HG02981 (cell line): ENCODE measurements around the gene CPT1C.

ENCODE experiments used
- ATAC-seq: cut with Tn5 transposase; IDR thresholded peaks from one replicate; pipeline ENCODE4 v1.9.1; 2021; ENCODE audit warnings: mild to moderate bottlenecking, moderate library complexity; ENCODE audit not compliant: unreplicated experiment

Gene CPT1C

DNA sequence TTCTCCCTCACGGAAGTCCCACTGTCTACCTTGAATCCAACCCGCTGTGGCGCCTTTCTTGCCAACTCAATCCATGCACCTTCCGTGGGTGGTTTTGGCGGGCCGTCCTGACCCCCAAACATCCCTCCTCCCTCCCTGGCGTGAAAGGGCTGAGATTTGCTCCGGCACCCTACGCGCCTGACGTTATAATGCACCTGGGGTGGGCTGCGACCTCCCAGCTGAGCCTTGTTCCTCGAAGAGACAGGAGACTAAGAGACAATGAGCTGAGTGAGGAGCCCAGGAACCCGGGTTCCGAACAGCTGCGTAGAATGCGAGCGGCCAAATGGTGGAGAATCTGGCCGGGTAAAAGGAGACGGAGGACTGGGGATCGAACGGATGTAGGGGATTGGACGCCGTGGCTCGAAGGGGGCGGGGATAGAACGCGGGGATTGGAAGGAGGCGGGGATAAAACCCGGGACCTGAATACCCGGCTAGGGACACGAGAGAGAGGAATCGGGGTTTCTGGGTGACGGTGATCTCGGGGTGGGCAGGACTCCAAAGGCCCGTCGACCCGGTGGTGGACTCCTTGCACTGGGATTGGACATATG, at the start of gene CPT1C:
Gene CPT1C (plus strand): TSS at position 461 of the 587 bp plus-strand sequence. CDS start 1,137 bp downstream, outside the sequence.
- ATAC-seq: no peak

DNA sequence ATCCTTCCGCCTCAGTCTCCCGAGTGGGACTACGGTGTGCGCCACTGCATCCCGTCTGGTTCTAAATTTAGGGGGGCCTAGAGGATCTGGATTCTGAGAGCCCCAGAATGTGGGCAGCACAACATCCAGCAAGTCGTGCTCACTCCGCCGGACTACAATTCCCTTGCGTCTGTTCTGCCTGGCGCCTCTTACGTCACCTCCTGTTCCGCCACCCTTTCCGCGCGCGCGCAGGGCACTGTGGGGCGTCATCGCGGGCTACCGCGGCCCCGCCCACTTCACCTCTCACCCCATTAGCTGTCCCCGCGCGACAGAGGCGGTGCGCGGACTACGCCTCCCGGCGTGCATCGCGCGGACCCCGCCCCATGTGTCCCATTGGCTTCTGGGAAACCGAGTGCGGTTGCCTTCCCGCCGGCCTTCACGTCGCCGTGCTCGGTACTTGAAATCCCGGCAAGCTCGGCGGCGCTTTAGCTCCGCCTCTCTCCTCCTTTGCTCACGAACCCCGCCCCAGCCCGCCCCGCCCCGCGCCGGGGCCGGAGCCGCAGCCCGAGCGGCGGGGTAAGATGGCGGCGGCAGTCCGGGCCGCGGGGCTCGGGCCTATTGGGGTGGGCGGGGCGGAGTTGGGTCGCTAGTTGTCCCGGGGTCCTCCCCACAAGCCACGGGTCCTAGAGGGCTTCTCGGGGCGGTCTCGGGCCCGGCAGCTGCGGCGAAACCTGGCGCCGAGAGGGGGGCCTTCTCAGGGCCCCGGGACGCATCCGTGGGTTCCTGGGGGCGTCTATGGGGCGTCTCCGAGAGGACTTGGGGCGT, 49.0 kb upstream of the CPT1C start, which contains the start of gene SCAF1:
Gene SCAF1 (plus strand): TSS at position 522 of the 804 bp plus-strand sequence. CDS start 2,818 bp downstream, outside the sequence.
- peak; percentile 48 for ATAC-seq

DNA sequence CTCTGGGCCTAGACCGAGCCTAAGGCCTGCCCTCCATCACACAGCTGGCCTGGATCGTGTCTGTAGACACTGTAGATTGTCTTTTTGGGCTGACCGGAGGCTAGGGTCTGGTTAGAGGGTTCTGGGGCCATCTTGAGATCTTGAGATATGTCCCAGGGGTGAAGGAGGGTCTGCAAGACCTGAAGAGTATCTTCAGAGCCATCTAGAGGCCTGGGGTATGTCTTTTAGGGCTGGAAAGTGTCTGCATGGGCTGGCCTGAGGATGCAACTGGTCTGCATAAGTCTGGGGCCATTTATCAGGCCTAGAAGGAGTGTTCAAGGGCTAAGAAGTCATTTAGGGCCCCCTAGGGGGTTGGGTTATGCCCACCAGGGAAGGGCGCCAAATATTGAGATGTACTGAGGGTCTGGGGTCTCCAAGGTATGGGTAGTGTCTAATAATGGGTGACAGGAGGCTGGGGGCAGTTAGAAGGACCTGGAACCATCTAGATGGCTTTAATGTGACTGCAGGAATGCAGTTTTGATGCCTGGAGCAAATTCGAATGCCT, 48.4 kb upstream of the CPT1C start:
- ATAC-seq: no peak

DNA sequence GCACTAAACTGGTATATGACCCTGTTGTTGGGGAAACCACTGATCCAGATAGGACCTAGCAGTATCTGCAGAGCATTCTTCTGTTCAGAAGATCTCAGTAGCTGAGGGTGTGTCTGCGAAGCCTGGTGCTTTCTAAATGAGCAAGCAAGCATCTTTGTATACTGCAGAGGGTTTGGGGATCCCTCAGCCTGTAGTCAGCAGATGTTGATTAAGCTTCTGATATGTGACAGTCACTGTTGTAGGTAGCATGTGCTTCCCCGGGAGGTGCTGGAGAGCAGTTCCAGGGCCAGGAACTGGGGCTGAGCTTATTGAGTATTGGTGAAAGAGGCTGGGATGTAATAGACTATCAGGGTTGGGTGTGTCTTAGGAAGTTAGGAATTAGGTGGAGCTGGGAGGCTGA, 47.5 kb upstream of the CPT1C start:
- ATAC-seq: no peak

DNA sequence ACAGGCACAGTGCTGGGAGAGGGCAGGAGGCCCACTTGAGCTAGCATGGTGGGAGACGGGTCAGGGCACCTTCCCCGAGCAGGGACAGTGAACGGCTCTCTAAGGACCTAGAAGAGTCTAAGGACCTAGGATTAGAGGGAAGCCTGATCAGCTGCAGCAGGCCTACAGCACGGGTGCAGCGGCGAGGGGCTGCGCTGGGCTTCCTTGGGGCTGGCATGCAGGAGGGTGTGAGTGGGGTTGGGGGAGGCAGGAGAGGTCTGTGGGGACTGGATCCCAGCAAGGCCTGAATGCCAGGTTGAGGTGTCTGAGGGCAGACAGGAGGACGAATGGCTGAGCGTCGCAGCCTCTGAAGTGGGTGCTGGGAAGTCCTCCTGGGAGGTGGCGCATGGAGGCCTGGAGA, 45.3 kb upstream of the CPT1C start:
- ATAC-seq: no peak

DNA sequence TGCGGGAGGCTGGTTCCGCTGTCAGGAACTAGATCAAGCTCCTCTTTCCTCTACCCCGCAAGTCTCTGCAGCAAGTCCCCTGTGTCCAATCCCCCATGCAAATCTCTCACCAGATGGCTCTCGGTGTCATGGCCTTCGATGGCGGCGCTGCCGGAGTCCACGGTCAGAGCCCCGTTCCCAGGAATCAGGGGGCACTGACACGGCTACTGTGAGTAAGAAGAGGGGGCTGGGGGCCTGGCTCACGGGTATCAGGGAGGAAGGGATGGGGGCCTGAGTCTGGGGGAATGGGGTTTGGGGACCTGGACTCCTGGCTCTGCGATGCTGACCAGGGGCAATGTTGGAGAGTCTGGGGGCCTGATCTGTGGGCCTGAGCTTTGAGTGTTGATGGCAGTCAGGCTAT, 44.9 kb upstream of the CPT1C start:
- no peak for ATAC-seq

DNA sequence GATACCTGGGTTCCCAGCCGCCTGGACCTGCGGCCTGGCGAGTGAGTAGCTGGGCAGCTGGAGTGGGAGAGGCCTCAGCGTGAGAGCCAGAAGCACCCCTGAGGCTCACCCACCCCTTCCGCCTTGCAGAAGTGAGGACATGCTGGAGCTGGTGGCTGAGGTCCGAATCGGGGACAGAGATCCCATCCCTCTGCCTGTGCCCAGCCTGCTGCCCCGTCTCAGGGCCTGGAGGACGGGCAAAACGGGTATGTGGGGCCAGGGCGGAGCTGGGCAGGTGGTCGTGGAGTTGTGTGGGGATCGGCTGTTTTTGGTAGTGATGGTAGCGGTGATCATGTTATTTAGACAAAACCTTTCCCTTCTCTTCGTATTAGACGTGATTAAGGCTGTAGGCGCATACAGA, 44.3 kb upstream of the CPT1C start:
- ATAC-seq: no peak

DNA sequence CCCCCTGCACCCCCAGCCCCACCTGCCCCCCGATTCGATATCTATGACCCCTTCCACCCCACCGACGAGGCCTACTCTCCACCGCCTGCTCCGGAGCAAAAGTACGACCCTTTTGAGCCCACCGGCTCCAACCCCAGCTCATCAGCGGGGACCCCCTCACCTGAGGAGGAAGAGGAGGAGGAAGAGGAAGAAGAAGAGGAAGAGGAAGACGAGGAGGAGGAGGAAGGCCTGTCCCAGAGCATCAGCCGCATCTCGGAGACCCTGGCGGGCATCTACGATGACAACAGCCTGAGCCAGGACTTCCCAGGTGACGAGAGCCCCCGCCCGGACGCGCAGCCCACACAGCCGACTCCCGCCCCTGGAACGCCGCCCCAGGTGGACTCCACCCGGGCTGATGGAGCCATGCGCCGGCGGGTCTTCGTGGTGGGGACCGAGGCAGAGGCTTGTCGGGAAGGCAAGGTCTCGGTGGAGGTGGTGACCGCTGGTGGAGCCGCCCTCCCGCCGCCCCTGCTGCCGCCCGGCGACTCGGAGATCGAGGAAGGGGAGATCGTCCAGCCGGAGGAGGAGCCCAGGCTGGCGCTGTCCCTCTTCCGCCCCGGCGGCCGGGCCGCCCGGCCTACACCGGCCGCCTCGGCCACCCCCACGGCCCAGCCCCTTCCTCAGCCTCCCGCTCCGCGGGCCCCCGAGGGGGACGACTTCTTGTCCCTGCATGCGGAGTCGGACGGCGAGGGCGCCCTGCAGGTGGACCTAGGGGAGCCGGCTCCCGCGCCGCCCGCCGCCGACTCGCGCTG, 39.7 kb upstream of the CPT1C start:
- no peak for ATAC-seq

DNA sequence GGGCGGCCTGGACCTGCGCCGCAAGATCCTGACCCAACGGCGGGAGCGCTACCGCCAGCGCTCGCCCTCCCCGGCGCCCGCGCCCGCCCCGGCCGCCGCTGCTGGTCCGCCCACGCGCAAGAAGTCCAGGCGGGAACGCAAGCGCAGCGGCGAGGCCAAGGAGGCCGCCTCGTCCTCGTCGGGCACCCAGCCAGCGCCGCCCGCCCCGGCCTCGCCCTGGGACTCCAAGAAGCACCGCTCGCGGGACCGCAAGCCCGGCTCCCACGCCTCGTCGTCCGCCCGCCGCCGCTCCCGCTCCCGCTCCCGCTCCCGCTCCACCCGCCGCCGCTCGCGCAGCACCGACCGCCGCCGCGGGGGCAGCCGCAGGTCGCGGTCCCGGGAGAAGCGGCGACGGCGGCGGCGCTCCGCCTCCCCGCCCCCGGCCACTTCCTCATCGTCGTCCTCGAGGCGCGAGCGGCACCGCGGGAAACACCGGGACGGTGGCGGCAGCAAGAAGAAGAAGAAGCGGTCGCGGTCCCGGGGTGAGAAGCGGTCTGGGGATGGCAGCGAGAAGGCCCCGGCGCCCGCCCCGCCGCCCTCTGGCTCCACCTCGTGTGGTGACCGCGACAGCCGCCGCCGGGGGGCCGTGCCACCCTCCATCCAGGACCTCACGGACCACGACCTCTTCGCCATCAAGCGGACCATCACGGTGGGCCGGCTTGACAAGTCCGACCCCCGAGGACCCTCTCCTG, 38.9 kb upstream of the CPT1C start:
- no peak for ATAC-seq

DNA sequence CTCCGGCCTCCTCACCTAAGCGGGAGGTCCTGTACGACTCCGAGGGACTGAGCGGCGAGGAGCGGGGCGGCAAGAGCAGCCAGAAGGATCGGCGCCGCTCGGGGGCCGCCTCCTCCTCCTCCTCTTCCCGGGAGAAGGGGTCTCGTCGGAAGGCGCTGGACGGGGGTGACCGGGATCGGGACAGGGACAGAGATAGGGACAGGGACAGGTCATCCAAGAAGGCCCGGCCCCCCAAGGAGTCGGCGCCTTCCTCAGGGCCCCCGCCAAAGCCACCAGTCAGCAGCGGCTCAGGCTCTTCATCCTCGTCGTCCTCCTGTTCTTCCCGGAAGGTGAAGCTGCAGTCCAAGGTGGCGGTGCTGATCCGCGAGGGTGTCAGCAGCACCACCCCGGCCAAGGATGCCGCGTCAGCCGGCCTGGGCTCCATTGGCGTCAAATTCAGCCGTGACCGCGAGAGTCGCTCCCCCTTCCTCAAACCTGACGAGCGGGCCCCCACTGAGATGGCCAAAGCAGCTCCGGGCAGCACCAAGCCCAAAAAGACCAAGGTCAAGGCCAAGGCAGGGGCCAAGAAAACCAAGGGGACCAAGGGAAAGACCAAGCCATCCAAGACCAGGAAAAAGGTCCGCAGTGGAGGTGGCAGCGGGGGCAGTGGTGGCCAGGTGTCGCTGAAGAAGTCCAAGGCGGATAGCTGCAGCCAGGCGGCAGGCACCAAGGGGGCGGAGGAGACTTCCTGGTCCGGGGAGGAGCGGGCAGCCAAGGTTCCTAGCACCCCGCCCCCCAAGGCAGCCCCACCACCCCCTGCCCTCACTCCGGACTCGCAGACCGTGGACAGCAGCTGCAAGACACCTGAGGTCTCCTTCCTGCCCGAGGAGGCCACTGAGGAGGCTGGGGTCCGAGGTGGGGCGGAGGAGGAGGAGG, 38.1 kb upstream of the CPT1C start:
- ATAC-seq: no peak

DNA sequence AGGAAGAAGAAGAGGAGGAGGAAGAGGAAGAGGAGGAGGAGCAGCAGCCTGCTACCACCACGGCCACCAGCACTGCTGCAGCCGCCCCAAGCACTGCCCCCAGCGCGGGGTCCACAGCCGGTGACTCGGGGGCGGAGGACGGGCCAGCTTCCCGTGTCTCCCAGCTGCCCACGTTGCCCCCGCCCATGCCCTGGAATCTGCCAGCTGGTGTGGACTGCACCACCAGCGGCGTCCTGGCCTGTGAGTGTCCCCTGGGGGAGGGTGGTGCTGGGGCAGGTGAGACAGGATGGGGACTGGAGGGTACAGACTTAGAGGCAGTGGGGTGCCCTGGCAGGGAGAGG, 37.5 kb upstream of the CPT1C start:
- no peak for ATAC-seq

DNA sequence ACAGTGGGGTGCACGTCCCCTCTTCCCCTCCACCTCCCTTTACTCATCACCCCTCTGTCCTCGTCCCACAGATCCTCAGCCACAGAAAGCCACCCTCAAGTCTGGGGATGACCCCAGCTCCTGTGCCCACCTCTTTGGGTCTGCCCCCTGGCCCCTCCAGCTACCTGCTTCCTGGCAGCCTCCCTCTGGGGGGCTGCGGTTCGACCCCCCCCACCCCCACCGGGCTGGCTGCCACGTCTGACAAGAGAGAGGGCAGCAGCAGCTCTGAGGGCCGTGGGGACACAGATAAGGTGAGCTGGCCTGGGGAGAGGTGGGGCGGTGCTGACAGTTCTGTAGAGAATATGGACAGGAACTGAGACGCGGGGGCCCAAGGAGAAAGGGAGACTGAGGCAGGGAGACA, 36.3 kb upstream of the CPT1C start:
- no peak for ATAC-seq

DNA sequence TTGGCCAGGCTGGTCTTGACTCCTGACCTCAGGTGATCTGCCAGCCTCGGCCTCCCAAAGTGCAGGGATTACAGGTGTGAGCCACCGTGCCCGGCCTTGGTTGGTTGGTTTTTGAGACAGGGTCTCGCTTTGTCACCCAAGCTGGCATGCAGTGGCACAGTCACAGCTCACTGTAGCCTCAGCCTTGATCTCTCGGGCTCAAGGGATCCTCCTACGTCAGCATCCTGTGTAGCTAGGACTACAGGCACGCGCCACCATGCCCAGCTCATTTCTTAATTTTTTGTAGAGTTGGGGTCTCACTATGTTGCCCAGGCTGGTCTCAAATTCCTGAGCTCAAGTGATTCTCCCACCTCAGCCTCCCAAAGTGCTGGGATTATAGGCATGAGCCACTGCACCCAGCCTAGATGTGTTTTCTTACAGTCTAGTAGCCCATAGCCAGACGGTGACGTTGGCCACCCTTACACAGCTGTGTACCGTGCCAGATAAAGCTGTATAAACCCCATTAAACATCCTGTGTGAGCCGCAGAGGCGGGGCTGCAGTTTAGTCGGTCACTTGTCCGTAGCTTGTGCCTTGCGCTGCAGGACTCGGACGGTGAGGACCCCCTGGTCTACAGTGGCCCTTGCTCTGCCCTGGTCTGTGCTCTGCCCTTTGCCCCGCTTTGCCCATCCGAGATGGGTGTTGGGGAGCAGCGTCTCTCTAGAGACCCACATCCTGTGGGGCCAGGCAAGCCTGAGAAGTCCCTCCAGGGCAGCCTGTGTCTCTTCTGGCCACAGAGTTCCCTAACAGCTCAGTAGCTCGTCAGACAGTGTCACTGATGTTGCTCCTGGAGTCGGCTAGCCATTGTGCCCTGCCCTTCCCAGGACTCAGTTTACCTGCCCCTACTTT, 35.1 kb upstream of the CPT1C start:
- no peak for ATAC-seq

DNA sequence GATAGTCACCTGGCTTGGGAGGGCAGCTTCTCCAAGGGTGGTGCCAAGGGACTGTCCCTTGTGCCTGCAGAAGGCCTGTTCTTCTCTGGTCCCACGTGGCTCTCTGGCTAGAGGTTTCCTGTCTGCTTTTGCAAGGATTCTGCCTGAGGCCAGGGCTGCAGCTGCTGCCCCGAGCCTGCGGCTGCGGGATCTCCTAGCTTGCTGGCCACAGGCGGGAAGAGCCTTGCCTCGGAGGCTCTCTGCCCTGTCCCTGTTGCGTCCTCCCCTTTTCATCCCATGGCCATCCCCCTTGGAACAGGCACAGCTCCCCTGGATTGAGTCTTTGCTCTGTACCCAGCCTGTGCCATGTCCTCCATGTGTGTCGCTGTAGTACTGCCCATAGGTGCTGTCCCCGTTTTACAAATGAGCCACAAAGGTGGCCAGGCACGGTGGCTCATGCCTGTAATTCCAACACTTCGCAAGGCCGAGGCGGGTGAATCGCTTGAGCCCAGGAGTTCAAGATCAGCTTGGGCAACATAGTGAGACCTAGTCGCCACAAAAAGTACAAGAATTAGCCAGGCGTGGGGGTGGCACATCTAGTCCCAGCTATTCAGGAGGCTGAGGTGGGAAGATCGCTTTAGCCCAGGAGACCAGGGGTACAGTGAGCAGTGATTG, 34.3 kb upstream of the CPT1C start:
- ATAC-seq: no peak

DNA sequence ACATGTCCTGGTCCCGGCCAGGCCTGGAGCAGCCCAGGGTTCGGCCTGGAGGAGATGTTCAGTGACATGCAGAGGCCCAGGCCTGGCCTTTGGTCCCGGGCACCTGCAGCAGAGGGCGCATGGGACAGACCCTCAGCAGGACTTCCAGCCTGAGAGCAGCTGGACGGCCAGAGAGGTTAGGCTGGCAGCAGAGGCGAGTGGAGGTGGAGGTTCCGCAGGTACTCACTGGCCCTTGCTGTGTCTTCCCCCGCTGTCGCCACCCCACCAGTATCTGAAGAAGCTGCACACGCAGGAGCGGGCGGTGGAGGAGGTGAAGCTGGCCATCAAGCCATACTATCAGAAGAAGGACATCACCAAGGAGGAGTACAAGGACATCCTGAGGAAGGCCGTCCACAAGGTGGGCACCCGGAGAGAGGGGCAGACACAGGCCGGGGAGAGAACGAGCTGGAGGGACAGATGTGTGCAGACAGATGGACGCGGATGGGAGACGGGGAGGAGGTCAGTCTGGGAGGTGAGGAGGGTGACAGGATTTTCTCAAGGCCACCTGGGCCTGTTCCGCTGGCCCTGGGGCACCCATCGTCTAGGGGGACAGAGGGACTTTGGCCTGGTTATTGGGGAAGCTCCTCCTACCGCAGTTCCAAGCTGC, 33.3 kb upstream of the CPT1C start:
- no peak for ATAC-seq

DNA sequence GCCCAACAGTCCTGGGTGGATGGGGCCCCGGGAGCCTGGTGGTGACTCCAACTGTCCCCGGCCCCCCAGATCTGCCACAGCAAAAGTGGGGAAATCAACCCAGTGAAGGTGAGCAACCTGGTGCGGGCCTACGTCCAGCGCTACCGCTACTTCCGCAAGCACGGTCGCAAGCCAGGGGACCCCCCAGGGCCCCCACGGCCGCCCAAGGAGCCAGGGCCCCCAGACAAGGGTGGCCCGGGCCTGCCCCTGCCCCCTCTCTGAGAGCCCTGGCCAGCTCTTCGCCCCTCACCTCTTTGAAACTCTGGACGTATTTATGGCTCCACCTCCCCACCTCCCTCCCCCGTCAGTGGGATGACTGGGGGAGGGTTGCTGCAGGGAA, 32.8 kb upstream of the CPT1C start:
- ATAC-seq: no peak

DNA sequence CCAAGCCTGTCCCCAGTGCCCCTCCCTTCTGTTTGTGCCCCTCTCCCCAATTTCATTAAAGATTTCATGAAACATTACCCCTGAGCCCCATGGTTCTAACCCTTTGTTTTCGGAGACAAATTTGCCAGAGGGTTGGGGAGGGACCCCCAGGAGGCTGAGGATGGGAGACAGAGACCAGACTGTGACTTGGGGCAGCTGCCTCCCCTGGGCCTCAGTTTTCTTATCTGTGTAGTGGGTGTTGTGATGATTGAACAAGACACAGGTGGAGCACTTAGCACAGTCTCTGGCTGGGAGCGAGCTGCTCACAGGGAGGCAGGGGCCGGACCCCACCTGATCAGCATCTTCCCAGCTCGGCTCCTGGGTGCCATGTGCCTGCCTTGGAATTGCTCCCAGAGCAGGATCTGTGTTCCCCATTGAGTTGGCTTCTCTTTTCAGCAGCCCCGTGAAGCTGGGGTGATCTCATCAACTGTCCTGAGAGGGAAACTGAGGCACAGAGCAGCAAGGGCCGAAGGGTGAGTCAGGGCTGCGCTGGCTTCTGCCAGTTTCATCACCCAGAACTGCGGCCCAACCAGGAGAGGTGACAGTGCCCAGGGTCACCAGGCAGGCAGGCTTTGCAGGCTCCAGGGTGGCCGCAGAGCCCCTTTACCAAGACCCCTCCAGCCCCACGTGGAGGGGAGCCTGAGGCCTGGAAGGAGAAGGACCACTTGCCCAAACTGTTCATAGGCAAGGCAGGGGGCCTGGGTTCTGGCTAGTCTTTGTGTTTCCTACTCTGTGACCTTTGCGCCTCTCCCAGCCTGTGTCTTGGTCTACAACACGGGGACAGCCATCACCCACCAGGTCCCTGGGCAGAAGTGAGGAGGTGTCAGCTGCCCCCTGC, 32.1 kb upstream of the CPT1C start:
- no peak for ATAC-seq
